ENCODE measurements around the gene UNC93A.
"Not testable (repeated sequence)": the region's sequence is repeated elsewhere in the genome, so short reads cannot be mapped to it uniquely, and the experiment has no call there.

The UNC93A gene

GRCh38 chr6:167341665-167342655 lies 50.8 kb downstream of the UNC93A start:
- no peak for DNase-seq (ENCODE audit: low read depth)

GRCh38 chr6:167342879-167343610 lies 51.9 kb downstream of the UNC93A start:
- no peak for DNase-seq (ENCODE audit: low read depth)

DNA sequence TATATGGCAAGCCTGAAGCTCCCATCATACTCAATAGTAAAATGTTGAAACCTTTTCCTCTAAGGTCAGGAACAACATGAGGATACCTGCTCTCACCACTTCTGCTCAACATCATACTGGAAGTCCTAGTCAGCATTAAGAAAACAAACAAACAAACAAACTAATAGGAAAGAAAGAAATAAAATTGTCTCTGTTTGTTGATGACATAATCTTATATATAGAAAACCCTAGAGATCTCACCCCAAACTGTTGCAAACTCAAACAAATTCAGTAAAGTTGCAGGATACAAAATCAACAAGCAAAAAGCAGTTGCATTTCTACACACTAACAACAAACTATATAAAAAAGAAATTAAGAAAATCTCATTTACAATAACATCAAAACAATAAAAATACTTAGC lies 54.2 kb downstream of the UNC93A start:
- DNase-seq (ENCODE audit: low read depth): no peak

GRCh38 chr6:167345960-167346359 lies 54.8 kb downstream of the UNC93A start:
- no peak for DNase-seq (ENCODE audit: low read depth)

DNA sequence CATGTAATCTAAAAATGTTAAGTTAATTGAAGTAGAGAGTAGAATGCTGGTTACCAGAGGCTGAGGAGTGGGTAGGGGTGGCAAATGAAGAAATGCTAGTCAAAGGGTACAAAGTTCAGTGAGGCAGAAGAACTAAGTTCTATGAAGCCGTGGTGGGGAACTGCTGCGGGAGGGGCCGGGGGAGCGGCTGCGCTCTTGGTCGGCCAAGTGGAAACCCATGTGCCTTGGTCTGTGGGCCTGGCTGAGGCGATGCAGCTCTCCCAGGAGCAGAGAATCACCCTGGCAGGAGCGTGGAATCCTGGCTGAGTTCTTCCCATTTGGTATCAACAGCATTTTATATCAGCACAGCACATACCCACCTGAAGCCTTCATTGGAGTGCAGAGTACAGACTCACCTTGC lies 56.1 kb downstream of the UNC93A start:
- DNase-seq (ENCODE audit: low read depth): no peak

- no peak for DNase-seq (ENCODE audit: low read depth)
Measured at GRCh38 chr6:167349631-167350274, 58.6 kb downstream of the UNC93A start.

GRCh38 chr6:167350275-167350696 lies 59.2 kb downstream of the UNC93A start:
- no peak for DNase-seq (ENCODE audit: low read depth)

DNA sequence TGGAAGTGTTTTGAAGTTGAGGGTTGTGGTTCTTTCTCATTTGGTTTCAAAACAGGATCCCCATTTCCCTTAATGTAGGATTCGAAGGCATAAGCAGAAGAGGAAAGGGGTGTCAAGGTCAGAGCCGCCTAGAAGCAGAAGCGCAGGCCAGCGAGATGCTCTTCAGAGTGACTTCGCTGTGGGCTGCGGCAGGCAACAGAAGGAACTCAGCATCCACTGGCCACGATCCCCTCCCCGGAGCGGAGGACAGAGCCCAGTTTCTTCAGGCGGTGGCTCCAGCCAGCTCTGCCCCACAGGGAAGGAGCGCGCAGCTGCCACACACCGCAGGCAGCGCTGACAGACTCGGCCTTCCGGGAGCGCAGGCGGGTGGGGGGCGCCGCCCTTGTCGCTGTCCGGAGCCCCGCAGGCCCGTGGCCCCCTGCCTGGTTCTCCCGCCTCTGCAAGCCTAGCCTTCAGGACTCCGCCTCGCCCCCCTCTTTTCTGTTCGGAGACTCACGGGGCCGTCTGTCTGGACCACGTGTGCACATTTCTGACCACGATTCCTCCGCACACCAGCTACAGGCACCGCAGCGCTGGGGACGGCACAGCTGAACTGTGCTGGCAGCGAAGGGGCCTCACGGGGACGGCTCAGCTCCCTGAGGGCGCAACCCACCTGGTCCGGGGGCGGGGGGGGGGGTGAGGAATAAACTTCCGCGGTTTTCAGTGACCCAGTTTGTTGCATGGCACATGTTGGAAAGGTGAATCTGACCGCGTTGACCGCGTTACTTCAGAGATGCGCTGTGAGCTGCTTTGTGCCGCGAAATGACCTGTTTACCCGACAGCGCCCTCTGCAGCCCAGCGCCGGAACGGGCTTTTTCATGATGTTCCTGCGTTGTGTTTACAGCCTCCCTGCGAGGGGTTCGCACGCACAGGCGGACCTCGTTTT lies 59.9 kb downstream of the UNC93A start:
- DNase-seq (ENCODE audit: low read depth): peak; percentile 86

- DNase-seq (ENCODE audit: low read depth): no peak
Measured at GRCh38 chr6:167351656-167352345, 60.7 kb downstream of the UNC93A start.

DNA sequence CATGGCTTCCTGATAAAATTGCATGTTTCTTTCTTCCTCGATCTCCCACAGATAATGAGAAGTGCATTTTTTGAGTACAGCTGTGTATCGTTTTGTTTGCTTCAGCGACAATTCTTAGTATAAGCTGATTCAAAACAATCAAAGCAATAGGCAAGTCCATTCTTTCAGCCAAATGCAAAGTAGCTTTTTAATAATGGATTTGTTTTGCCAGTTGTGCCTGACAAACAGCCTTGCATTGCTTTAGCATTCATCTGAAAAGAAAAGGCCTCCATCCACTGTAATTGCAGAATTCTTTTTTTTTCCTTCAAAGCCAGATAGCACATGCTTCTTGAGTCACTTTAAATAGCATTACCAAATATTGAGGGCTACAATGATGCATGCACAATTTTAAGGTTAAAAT lies 65.8 kb downstream of the UNC93A start:
- no peak for DNase-seq (ENCODE audit: low read depth)

GRCh38 chr6:167358394-167358793 lies 67.3 kb downstream of the UNC93A start:
- not testable (repeated sequence) for DNase-seq (ENCODE audit: low read depth)

DNA sequence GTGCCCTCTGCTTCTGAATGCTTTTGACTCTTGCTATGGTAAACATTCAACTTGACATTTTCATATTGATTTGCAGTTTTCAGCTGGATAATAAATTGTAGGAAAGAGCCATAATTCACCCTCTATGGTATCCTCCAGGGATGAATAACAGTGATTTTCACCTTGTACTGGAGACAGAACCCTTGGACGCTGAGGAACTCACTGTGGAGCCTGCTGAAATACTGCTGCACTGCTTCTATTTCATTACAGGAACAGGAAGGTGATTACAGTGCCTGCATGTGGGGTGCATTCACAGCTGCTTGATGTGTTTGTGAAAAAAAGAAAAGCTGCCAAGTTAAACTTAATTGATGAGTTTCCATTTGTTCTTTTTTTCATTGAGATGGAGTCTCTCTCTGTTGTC lies 70.1 kb downstream of the UNC93A start:
- DNase-seq (ENCODE audit: low read depth): not testable (repeated sequence)

Data from activated T-cell treated with anti-CD3 and anti-CD28 coated beads for 48 hours (primary cell).